Panc1 (cell line): Measurements from ENCODE around the gene FOCAD. TPM values are rescaled to one million over a fixed set of nuclear protein-coding genes. Genes with fewer than 3 reads are reported as not detected.
A peak's percentile ranks its signal among the peaks of the same experiment; 100 is the strongest.

Experiments used
- ATAC-seq: fragments of 200-7000 bp; cut with Tn5 transposase; 2 replicates; pipeline ENCODE4 v1.9.1; 2020; ENCODE audit warnings: mild to moderate bottlenecking, moderate library complexity
- BruUV-seq: library from RNA; stranded (reverse); fragments of 400-500 nt; replicated peaks from 2 replicates; lab custom pipeline; 2021; lab: Mats Ljungman, UMichigan
- CTCF ChIA-PET: fragments of 300-600 bp; sonication (Branson Sonifier 250); formaldehyde crosslinking; loops from one replicate; lab custom pipeline; 2022; ENCODE audit warnings: antibody characterized with exemption; lab: Charles Lee
- POLR2A ChIA-PET: fragments of 300-600 bp; sonication (Branson Sonifier 250); formaldehyde crosslinking; loops from one replicate; lab custom pipeline; 2022; ENCODE audit warnings: antibody characterized with exemption; lab: Charles Lee
- DNase-seq: peaks from one replicate; pipeline ENCODE4 v3.0.0-alpha.2; 2010; ENCODE audit warnings: low read depth, low spot score
- H3K27ac ChIP-seq: 2 replicates; pipeline ENCODE4 v1.5.1; 2011; ENCODE audit warnings: mild to moderate bottlenecking, low read length, inconsistent platforms
- H3K27me3 ChIP-seq: fragments of 200-500 bp; sonication (Bioruptor generic); 2 replicates; pipeline ENCODE4 v1.6.0; 2014; ENCODE audit warnings: low read length, inconsistent platforms; ENCODE audit not compliant: control insufficient read depth, insufficient read depth
- H3K36me3 ChIP-seq: fragments of 200-500 bp; sonication (Bioruptor generic); 2 replicates; pipeline ENCODE4 v1.5.1; 2014; ENCODE audit warnings: inconsistent platforms, mild to moderate bottlenecking, low read length, moderate library complexity; ENCODE audit not compliant: control insufficient read depth, insufficient read depth
- H3K4me1 ChIP-seq: 2 replicates; pipeline ENCODE4 v1.5.1; 2011; ENCODE audit warnings: inconsistent platforms, mild to moderate bottlenecking, low read length, moderate library complexity; ENCODE audit not compliant: control insufficient read depth, insufficient read depth
- H3K4me3 ChIP-seq, 2 experiments: 2 replicates each; pipeline ENCODE4 v1.5.1; 2011 to 2012; ENCODE audit warnings: low read depth in 2 of 2, low read length in 2 of 2, mild to moderate bottlenecking in 2 of 2, inconsistent platforms in 1 of 2, moderate library complexity in 1 of 2
- H3K9me3 ChIP-seq: fragments of 200-500 bp; sonication (Bioruptor generic); 2 replicates; pipeline ENCODE4 v1.5.1; 2014; ENCODE audit warnings: low read depth, mild to moderate bottlenecking, inconsistent platforms, low read length, moderate library complexity; ENCODE audit not compliant: control insufficient read depth, insufficient read depth
- POLR2AphosphoS5 ChIP-seq: IDR thresholded peaks from 2 replicates; pipeline ENCODE4 v1.6.1; 2012; ENCODE audit warnings: mild to moderate bottlenecking, low read depth, low read length, moderate library complexity
- SIN3A ChIP-seq: IDR thresholded peaks from 2 replicates; pipeline ENCODE4 v1.6.1; 2012; ENCODE audit warnings: low read depth, mild to moderate bottlenecking, low read length, moderate library complexity, borderline replicate concordance; ENCODE audit not compliant: insufficient read depth
- TCF7L2 ChIP-seq: IDR thresholded peaks from 2 replicates; pipeline ENCODE4 v1.6.1; 2011; ENCODE audit warnings: mild to moderate bottlenecking, low read depth, low read length, inconsistent platforms
- in situ Hi-C: cut with HindIII; loops from 2 replicates; pipeline ENCODE4 v1.10.0; 2016; ENCODE audit warnings: low sequenced_read_pairs, low pct_unique_long_range_greater_than_20kb
- intact Hi-C: fragments of 100-400 bp; cut with micrococcal nuclease; formaldehyde crosslinking; loops from one replicate; pipeline ENCODE4 v1.10.0; 2022; ENCODE audit not compliant: unreplicated experiment
- total RNA-seq: library from RNA; stranded (reverse); gene quantifications from one replicate; pipeline ENCODE4 v1.2.1, GENCODE V29; 2021; ENCODE audit not compliant: unreplicated experiment
- TF ChIP-seq, protein P1 (sequence below), 2 experiments: IDR thresholded peaks; 2 replicates each; pipeline ENCODE4 v1.6.1; 2011 to 2012; ENCODE audit warnings: low read depth in 2 of 2, control low read depth in 1 of 2, low read length in 1 of 2, mild to moderate bottlenecking in 1 of 2, moderate library complexity in 1 of 2; ENCODE audit not compliant: insufficient read depth in 1 of 2
- TF ChIP-seq, protein P2 (sequence below): fragments of 450-650 bp; IDR thresholded peaks from 2 replicates; pipeline ENCODE4 v1.5.1; 2017; ENCODE audit warnings: mild to moderate bottlenecking

The FOCAD gene
- total RNA-seq, 1 experiment from 2014 or later, result 9.8 TPM

DNA sequence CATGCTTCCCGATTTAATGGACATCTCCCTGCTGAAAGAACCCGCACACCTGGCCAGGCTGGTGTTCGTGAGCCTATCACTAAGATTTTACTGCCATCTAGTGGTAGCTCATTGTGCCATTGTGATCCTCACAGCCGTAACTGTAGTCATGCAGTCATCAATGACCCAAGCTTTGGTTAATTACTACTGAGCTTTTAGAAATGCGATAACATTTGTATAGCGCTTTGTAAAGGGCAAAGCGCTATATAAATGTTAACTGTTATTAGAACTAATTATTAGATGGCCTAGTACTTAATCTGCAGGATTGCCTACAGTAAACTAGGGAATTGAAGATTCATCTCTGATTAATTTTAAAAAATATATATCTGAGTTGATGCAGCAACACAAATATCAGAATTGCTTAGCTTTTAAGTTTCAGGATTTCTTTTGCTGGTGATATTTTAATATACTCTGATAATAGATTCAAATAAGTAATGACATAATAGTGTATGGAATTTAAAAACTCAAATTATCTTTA, 257.2 kb downstream of the FOCAD start:
- intact Hi-C loops, result loop anchor here (2.0 to 10.0 kb wide), 2 partner anchors 316 to 576 kb away; no protein-coding TSS in a partner anchor
- CTCF ChIA-PET, result interaction anchor here (0.9 kb wide), 1 partner anchor 317 kb away, joined by 3 read pairs; no protein-coding TSS in a partner anchor
- H3K9me3 ChIP-seq, result no peaks in the 10 kb centered on the region
- no TSS peak for BruUV-seq
- DNase-seq (peak; percentile 24), ATAC-seq (peak; percentile 84)
- H3K27me3 ChIP-seq, result no peaks in the 10 kb centered on the region
- H3K4me3 ChIP-seq, result no peak overlapping the region
- H3K4me1 ChIP-seq, result no peaks in the 10 kb centered on the region
- TF ChIP-seq POLR2AphosphoS5 (no peak), SIN3A (no peak), TCF7L2 (no peak)
- TF ChIP-seq, protein P1, sequence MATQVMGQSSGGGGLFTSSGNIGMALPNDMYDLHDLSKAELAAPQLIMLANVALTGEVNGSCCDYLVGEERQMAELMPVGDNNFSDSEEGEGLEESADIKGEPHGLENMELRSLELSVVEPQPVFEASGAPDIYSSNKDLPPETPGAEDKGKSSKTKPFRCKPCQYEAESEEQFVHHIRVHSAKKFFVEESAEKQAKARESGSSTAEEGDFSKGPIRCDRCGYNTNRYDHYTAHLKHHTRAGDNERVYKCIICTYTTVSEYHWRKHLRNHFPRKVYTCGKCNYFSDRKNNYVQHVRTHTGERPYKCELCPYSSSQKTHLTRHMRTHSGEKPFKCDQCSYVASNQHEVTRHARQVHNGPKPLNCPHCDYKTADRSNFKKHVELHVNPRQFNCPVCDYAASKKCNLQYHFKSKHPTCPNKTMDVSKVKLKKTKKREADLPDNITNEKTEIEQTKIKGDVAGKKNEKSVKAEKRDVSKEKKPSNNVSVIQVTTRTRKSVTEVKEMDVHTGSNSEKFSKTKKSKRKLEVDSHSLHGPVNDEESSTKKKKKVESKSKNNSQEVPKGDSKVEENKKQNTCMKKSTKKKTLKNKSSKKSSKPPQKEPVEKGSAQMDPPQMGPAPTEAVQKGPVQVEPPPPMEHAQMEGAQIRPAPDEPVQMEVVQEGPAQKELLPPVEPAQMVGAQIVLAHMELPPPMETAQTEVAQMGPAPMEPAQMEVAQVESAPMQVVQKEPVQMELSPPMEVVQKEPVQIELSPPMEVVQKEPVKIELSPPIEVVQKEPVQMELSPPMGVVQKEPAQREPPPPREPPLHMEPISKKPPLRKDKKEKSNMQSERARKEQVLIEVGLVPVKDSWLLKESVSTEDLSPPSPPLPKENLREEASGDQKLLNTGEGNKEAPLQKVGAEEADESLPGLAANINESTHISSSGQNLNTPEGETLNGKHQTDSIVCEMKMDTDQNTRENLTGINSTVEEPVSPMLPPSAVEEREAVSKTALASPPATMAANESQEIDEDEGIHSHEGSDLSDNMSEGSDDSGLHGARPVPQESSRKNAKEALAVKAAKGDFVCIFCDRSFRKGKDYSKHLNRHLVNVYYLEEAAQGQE (IDR thresholded peaks at IDR 0.05; ENCODE audit: insufficient read depth in 1 of 2, low read depth in 2 of 2, low read length in 1 of 2), result no peak
- TF ChIP-seq, protein P2, sequence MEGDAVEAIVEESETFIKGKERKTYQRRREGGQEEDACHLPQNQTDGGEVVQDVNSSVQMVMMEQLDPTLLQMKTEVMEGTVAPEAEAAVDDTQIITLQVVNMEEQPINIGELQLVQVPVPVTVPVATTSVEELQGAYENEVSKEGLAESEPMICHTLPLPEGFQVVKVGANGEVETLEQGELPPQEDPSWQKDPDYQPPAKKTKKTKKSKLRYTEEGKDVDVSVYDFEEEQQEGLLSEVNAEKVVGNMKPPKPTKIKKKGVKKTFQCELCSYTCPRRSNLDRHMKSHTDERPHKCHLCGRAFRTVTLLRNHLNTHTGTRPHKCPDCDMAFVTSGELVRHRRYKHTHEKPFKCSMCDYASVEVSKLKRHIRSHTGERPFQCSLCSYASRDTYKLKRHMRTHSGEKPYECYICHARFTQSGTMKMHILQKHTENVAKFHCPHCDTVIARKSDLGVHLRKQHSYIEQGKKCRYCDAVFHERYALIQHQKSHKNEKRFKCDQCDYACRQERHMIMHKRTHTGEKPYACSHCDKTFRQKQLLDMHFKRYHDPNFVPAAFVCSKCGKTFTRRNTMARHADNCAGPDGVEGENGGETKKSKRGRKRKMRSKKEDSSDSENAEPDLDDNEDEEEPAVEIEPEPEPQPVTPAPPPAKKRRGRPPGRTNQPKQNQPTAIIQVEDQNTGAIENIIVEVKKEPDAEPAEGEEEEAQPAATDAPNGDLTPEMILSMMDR, result peak; percentile 54
- in situ Hi-C loops, result no loop called here
- POLR2A ChIA-PET, result no interaction called here
- no peak overlapping the region for H3K27ac ChIP-seq
- H3K36me3 ChIP-seq, result no peaks in the 10 kb centered on the region

DNA sequence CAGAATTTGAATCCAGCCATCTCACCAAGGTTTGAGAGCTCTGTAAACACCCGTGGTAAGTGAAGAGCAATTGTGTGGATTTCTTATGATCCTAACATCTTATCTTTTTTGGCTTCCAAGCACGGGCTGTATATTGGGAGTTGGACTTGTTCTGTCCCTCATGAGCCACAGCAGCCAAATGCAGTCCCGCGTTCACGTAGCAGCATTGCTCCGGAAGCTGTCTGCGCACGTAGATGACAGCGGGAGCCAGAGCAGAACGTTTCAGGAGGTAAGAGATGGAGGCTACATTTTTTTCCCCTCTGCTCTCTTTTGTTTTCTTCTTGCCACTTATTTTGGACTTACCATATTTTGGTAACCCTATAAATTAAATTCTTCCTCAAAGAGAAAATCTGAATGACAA, 260.4 kb downstream of the FOCAD start:
- H3K9me3 ChIP-seq, result no peaks in the 10 kb centered on the region
- no peak for TF ChIP-seq POLR2AphosphoS5
- TF ChIP-seq TCF7L2, result no peak
- TF ChIP-seq SIN3A, result no peak
- TF ChIP-seq, protein P1 (IDR thresholded peaks at IDR 0.05; ENCODE audit: insufficient read depth in 1 of 2, low read depth in 2 of 2, low read length in 1 of 2), result no peak
- TF ChIP-seq, protein P2, result no peak
- intact Hi-C loops (loop anchor here (10.0 kb wide), 1 partner anchor 580 kb away; no protein-coding TSS in a partner anchor), in situ Hi-C loops (no loop called here)
- no peaks in the 10 kb centered on the region for H3K27me3 ChIP-seq
- ATAC-seq (no peak), DNase-seq (no peak)
- no peaks in the 10 kb centered on the region for H3K4me1 ChIP-seq
- POLR2A ChIA-PET, result no interaction called here
- H3K36me3 ChIP-seq, result no peaks in the 10 kb centered on the region
- BruUV-seq, result no TSS peak
- no peak overlapping the region for H3K4me3 ChIP-seq
- CTCF ChIA-PET, result interaction anchor here (0.6 kb wide), 1 partner anchor 766 kb away, joined by 3 read pairs; no protein-coding TSS in a partner anchor
- H3K27ac ChIP-seq, result no peak overlapping the region
